ENCODE measurements around the gene FFAR2. TPM values are rescaled to one million over a fixed set of nuclear protein-coding genes. Genes with fewer than 3 reads are reported as not detected.
"Not testable (repeated sequence)": the region's sequence is repeated elsewhere in the genome, so short reads cannot be mapped to it uniquely, and the experiment has no call there.

Gene FFAR2
- total and polyA plus RNA-seq, 9 of the 15 experiments (the other 6 are each of a cell fraction or from before 2014, with no cell fraction given): not detected

- no peaks in the 10 kb centered on the region for H3K9me3 ChIP-seq (replicated peaks; ENCODE audit: control insufficient read depth, insufficient read depth, low read depth, low read length)
- no peak for FAIRE-seq
- no peak overlapping the region for H2AFZ ChIP-seq (ENCODE audit: low read depth, low read length)
- BruUV-seq (replicated peaks): no TSS peak
- H3K36me3 ChIP-seq (ENCODE audit: control insufficient read depth, insufficient read depth, low read length): no peaks in the 10 kb centered on the region
- no peak overlapping the region for H3K27ac ChIP-seq (ENCODE audit: extremely low read depth, low read depth, low read length)
- intact Hi-C loops (cut with micrococcal nuclease) (no loop called here), in situ Hi-C loops (cut with MboI) (no loop called here)
- H3K27me3 ChIP-seq (ENCODE audit: control insufficient read depth in 2 of 2, insufficient read depth in 2 of 2, low read length in 2 of 2): peaks cover 0 to 1% of the 10 kb centered on the region in 2 experiments; a peak in 3 of 5 replicates
- no peaks in the 10 kb centered on the region for H3K79me2 ChIP-seq (ENCODE audit: control insufficient read depth, insufficient read depth, low read length)
- ChIA-PET POLR2A (interaction anchor here (1.0 kb wide), 1 partner anchor 10 kb away, joined by 5 read pairs; no protein-coding TSS in a partner anchor), CTCF (ENCODE audit: low intra/inter-chr PET ratio) (no interaction called here)
- no peak overlapping the region for H3K9ac ChIP-seq (ENCODE audit: insufficient read depth in 1 of 2, low read depth in 2 of 2, low read length in 2 of 2)
- H4K20me1 ChIP-seq (replicated peaks; ENCODE audit: control insufficient read depth, insufficient read depth, low read length): no peaks in the 10 kb centered on the region
- 28% methylated on average over 7 of the region's 7 CpGs for WGBS (ENCODE audit: insufficient coverage, low coverage, missing lambda C conversion rate)
- no peak for DNase-seq (ENCODE audit: extremely low read depth in 1 of 4, low spot score in 3 of 4)
- H3K4me1 ChIP-seq (replicated peaks in 1 of 2; ENCODE audit: control insufficient read depth in 2 of 2, insufficient read depth in 2 of 2, low read length in 2 of 2): peaks cover 9% of the 10 kb centered on the region in 2 experiments; a peak in 2 of 5 replicates
- H3K4me2 ChIP-seq (ENCODE audit: insufficient read depth, low read length): no peak overlapping the region
- H3K4me3 ChIP-seq: no peak overlapping the region
- no peak for TF ChIP-seq ZNF780A (CRISPR knock-in tag; IDR thresholded peaks at IDR 0.05)
- peak; percentile 92 for TF ChIP-seq ZNF512 (tag; IDR thresholded peaks at IDR 0.05)
- ATAC-seq: no peak
- no peaks in the 10 kb centered on the region for H3K9me1 ChIP-seq (ENCODE audit: control insufficient read depth, insufficient read depth, low read length)
Measured at GRCh38 chr19:35400773-35401100, 47.3 kb upstream of the FFAR2 start.

- H3K4me3 ChIP-seq; CTCF ChIA-PET (ENCODE audit: low intra/inter-chr PET ratio); H3K79me2 ChIP-seq (ENCODE audit: control insufficient read depth, insufficient read depth, low read length); H3K36me3 ChIP-seq (ENCODE audit: control insufficient read depth, insufficient read depth, low read length); H3K9ac ChIP-seq (ENCODE audit: insufficient read depth in 1 of 2, low read depth in 2 of 2, low read length in 2 of 2); H3K27ac ChIP-seq (ENCODE audit: extremely low read depth, low read depth, low read length); H3K27me3 ChIP-seq (ENCODE audit: control insufficient read depth in 2 of 2, insufficient read depth in 2 of 2, low read length in 2 of 2); H4K20me1 ChIP-seq (replicated peaks; ENCODE audit: control insufficient read depth, insufficient read depth, low read length); DNase-seq (ENCODE audit: extremely low read depth in 1 of 4, low spot score in 3 of 4); H3K9me1 ChIP-seq (ENCODE audit: control insufficient read depth, insufficient read depth, low read length); H2AFZ ChIP-seq (ENCODE audit: low read depth, low read length); H3K4me2 ChIP-seq (ENCODE audit: insufficient read depth, low read length); in situ Hi-C loops (cut with MboI); intact Hi-C loops (cut with micrococcal nuclease); BruUV-seq (replicated peaks); FAIRE-seq; H3K4me1 ChIP-seq (replicated peaks in 1 of 2; ENCODE audit: control insufficient read depth in 2 of 2, insufficient read depth in 2 of 2, low read length in 2 of 2); ATAC-seq; H3K9me3 ChIP-seq (replicated peaks; ENCODE audit: control insufficient read depth, insufficient read depth, low read depth, low read length): not testable (repeated sequence)
- POLR2A ChIA-PET: interaction anchor here (0.8 to 3.3 kb wide), 4 partner anchors 11 to 128 kb away, joined by 3 to 9 read pairs (median 4); no protein-coding TSS in a partner anchor
- WGBS (ENCODE audit: insufficient coverage, low coverage, missing lambda C conversion rate): 9% methylated on average over 9 of the region's 9 CpGs
Measured at GRCh38 chr19:35401416-35401815, 46.6 kb upstream of the FFAR2 start.
